Upper lobe of left lung (tissue), 6 donors: ENCODE measurements around the gene EPM2A. TPM values are rescaled to one million over a fixed set of nuclear protein-coding genes. Genes with fewer than 3 reads are reported as not detected.
A peak's percentile ranks its signal among the peaks of the same experiment; 100 is the strongest.

Experiments
- ATAC-seq, 2 donors: fragments of 200-7000 bp; cut with Tn5 transposase; one replicate each; pipeline ENCODE4 v1.9.1; 2022; ENCODE audit warnings: mild to moderate bottlenecking in 2 of 2, moderate library complexity in 2 of 2; ENCODE audit not compliant: low FRiP score in 2 of 2
- DNase-seq, 2 donors: peaks; one replicate each; pipeline ENCODE4 v3.0.0-alpha.2; 2019 to 2020
- H3K27ac ChIP-seq, 4 donors: fragments of 200-600 bp; sonication (generic); one replicate each; pipeline ENCODE4 v1.5.1; 2016 to 2019
- H3K27me3 ChIP-seq, 4 donors: fragments of 200-600 bp; sonication (generic); one replicate each; pipeline ENCODE4 v1.5.1; 2017 to 2019
- H3K36me3 ChIP-seq, 4 donors: fragments of 200-600 bp; sonication (generic); one replicate each; pipeline ENCODE4 v1.5.1; 2016 to 2019
- H3K4me1 ChIP-seq, 4 donors: fragments of 200-600 bp; sonication (generic); one replicate each; pipeline ENCODE4 v1.5.1; 2018 to 2019
- H3K4me3 ChIP-seq, 4 donors: fragments of 200-600 bp; sonication (generic); one replicate each; pipeline ENCODE4 v1.5.1; 2017 to 2019; ENCODE audit warnings: mild to moderate bottlenecking in 2 of 4, moderate library complexity in 1 of 4
- H3K9me3 ChIP-seq, 4 donors: fragments of 200-600 bp; sonication (generic); one replicate each; pipeline ENCODE4 v1.5.1; 2018 to 2019
- CTCF ChIP-seq, 6 experiments: fragments of 450-650 bp in 4 of 6; fragments of 200-600 bp in 2 of 6; sonication (generic) in 2 of 6; IDR thresholded peaks; one replicate each; pipeline ENCODE4 v1.5.1; 2016 to 2019; ENCODE audit warnings: antibody characterized with exemption in 6 of 6
- EP300 ChIP-seq, 4 donors: sonication (generic); formaldehyde crosslinking; IDR thresholded peaks; one replicate each; pipeline ENCODE4 v1.5.1; 2017; ENCODE audit warnings: antibody characterized with exemption in 4 of 4, control low read depth in 2 of 4
- POLR2A ChIP-seq, 4 donors: fragments of 450-650 bp; IDR thresholded peaks; one replicate each; pipeline ENCODE4 v1.5.1; 2016 to 2017; ENCODE audit warnings: antibody characterized with exemption in 4 of 4, mild to moderate bottlenecking in 2 of 4
- POLR2AphosphoS5 ChIP-seq, 2 donors: sonication (generic); formaldehyde crosslinking; IDR thresholded peaks; one replicate each; pipeline ENCODE4 v1.5.1; 2017; ENCODE audit warnings: antibody characterized with exemption in 2 of 2
- WGBS, 2 donors: methylation state at CpG; one replicate each; pipeline ENCODE4 v1.1.5; 2017 to 2018; 5-methylcytosine and 5-hydroxymethylcytosine counted together
- total RNA-seq, 6 donors: library from RNA; depleted of rRNA in 4 of 6; stranded (reverse); fragments of >200 nt in 4 of 6; gene quantifications; one replicate each; pipeline versions ENCODE4 v1.1.0 to v1.2.1, GENCODE V29; 2016 to 2021
- donor health status: DM: no; HTN: no; CAD: no; lungs with moderate emphysema.
- donor health status: DM: no; HTN: yes; CAD: no; lungs with severe emphysema.

EPM2A gene
- total RNA-seq, 6 donors from 2014 or later, result 9.3 to 27.7 (median 21.0) TPM

- DNase-seq (peak in 1 of 2 donors; percentile 74), ATAC-seq (peak in 1 of 2 donors; percentile 49)
- WGBS, 2 donors, result 98 to 100% methylated on average over 3 to 17 of the region's 17 CpGs
- Histone ChIP-seq H3K27me3 (no peaks in the 10 kb centered on the region), H3K27ac (no peak overlapping the region), H3K36me3 (no peaks in the 10 kb centered on the region), H3K4me1 (no peaks in the 10 kb centered on the region), H3K4me3 (no peak overlapping the region), H3K9me3 (no peaks in the 10 kb centered on the region)
- TF ChIP-seq EP300 (IDR thresholded peaks at IDR 0.05), result no peak
- TF ChIP-seq POLR2AphosphoS5 (IDR thresholded peaks at IDR 0.05), result no peak
- TF ChIP-seq CTCF (IDR thresholded peaks at IDR 0.05), result no peak
Measured at GRCh38 chr6:145627451-145627850, 107.9 kb downstream of the EPM2A start.

GRCh38 chr6:145626857-145627256 is 108.5 kb downstream of the EPM2A start:
- H3K27ac ChIP-seq, result no peak overlapping the region
- H3K4me1 ChIP-seq, result no peaks in the 10 kb centered on the region
- DNase-seq, result no peak
- H3K27me3 ChIP-seq, result no peaks in the 10 kb centered on the region
- no peak for ATAC-seq
- no peaks in the 10 kb centered on the region for H3K9me3 ChIP-seq
- no peaks in the 10 kb centered on the region for H3K36me3 ChIP-seq
- H3K4me3 ChIP-seq, result no peak overlapping the region
- 65 to 76% methylated on average over 7 of the region's 7 CpGs for WGBS, 2 donors
- TF ChIP-seq EP300 (IDR thresholded peaks at IDR 0.05), result no peak
- no peak for TF ChIP-seq POLR2A (IDR thresholded peaks at IDR 0.05)
- TF ChIP-seq POLR2AphosphoS5 (IDR thresholded peaks at IDR 0.05), result no peak
- TF ChIP-seq CTCF (IDR thresholded peaks at IDR 0.05), result no peak

GRCh38 chr6:145623231-145623630 is 112.1 kb downstream of the EPM2A start:
- WGBS, 2 donors, result 88 to 100% methylated on average over 1 of the region's 1 CpG
- ATAC-seq (no peak), DNase-seq (no peak)
- no peak for TF ChIP-seq POLR2A (IDR thresholded peaks at IDR 0.05)
- TF ChIP-seq EP300 (IDR thresholded peaks at IDR 0.05), result no peak
- TF ChIP-seq POLR2AphosphoS5 (IDR thresholded peaks at IDR 0.05), result no peak
- TF ChIP-seq CTCF (IDR thresholded peaks at IDR 0.05), result no peak
- Histone ChIP-seq H3K27me3 (no peaks in the 10 kb centered on the region), H3K36me3 (no peaks in the 10 kb centered on the region), H3K27ac (no peak overlapping the region), H3K4me1 (no peaks in the 10 kb centered on the region), H3K4me3 (no peak overlapping the region), H3K9me3 (no peaks in the 10 kb centered on the region)

GRCh38 chr6:145621776-145622175 is 113.5 kb downstream of the EPM2A start:
- H3K9me3 ChIP-seq, result no peaks in the 10 kb centered on the region

More at GRCh38 chr6:145621776-145622175, 113.5 kb downstream of the EPM2A start:
- ATAC-seq (no peak), DNase-seq (no peak)
- no peak overlapping the region for H3K4me3 ChIP-seq
- TF ChIP-seq POLR2A (IDR thresholded peaks at IDR 0.05) (no peak), POLR2AphosphoS5 (IDR thresholded peaks at IDR 0.05) (no peak), EP300 (IDR thresholded peaks at IDR 0.05) (no peak), CTCF (IDR thresholded peaks at IDR 0.05) (no peak)
- no peak overlapping the region for H3K27ac ChIP-seq
- no peaks in the 10 kb centered on the region for H3K4me1 ChIP-seq
- H3K36me3 ChIP-seq, result no peaks in the 10 kb centered on the region
- WGBS, 2 donors, result 88 to 100% methylated on average over 1 of the region's 1 CpG
- no peaks in the 10 kb centered on the region for H3K27me3 ChIP-seq
